ENCODE results near the gene NPLOC4.

- TF ChIP-seq CTCF (conservative IDR thresholded peaks at IDR 0.05) (no peak), EZH2 (IDR thresholded peaks at IDR 0.05; ENCODE audit: low read depth) (no peak)
Observed at GRCh38 chr17:81540676-81541027, 96.3 kb downstream of the NPLOC4 start.
